Esophagus muscularis mucosa (tissue), 2 donors: ENCODE data around the gene CTDP1.

Source experiments
- EP300 ChIP-seq: sonication (generic); formaldehyde crosslinking; IDR thresholded peaks from one replicate; pipeline ENCODE4 v1.6.1; 2017; ENCODE audit warnings: antibody characterized with exemption
- POLR2A ChIP-seq: fragments of 450-650 bp; IDR thresholded peaks from one replicate; pipeline ENCODE4 v1.6.1; 2017; ENCODE audit warnings: antibody characterized with exemption, moderate library complexity, mild to moderate bottlenecking, low read depth

GRCh38 chr18:79733135-79733701 is 53.6 kb downstream of the CTDP1 start:
- TF ChIP-seq POLR2A (no peak), EP300 (no peak)
